Islet of Langerhans (tissue), 1 donor: ENCODE data around the gene DNAI1.
"Not testable (repeated sequence)": the region's sequence is repeated elsewhere in the genome, so short reads cannot be mapped to it uniquely, and the experiment has no call there.

Experiments
- FAIRE-seq: peaks from one replicate; lab custom pipeline; 2011; peaks lifted over from hg19 to GRCh38; lab: Jason Lieb, UNC

Gene DNAI1

DNA sequence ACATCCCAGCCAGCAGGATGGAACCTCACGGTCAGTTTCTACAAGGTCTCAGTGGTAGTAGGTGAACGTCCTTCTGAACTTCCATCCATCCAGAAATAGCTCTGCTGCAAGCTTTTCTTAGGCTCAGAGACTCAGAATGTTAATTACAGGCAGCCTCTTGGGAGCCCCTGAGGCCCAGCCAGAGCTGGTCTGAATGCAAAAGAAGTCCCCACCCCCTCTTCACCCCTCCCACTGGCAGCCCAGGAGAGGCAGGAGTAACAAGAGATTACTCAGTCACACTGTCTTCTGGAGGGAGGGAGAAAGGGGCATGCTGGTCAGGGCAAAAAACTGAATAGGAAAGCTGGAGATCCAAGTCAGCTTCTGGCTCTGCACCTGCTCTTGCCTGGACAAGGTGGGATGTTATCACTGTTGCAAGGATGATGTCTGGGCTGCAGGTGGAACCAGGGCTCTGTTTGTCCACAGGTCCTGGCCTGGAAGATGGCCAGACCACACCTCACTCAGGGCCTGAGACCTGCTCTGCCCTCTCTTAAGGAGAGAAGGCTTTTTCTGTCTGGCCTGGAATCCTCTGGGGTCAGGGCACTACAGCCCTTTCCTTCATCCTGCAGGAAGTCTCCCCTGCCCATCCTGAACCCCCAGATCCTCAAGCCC lies 55.1 kb downstream of the DNAI1 start:
- FAIRE-seq: no peak

DNA sequence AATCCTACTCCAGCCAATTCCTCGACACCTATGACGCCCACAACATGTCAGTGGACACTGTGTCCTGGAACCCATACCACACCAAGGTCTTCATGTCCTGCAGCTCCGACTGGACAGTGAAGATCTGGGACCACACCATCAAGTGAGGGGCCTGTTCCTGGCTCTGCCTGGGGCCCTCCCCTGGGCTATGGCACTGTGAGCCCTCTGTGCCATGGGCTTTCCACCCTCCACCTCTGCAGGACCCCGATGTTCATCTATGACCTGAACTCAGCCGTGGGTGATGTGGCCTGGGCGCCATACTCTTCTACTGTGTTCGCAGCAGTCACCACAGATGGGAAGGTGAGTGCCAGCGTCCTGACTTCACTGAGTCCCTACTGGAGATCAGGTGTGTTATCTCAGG lies 55.8 kb downstream of the DNAI1 start:
- FAIRE-seq: no peak

DNA sequence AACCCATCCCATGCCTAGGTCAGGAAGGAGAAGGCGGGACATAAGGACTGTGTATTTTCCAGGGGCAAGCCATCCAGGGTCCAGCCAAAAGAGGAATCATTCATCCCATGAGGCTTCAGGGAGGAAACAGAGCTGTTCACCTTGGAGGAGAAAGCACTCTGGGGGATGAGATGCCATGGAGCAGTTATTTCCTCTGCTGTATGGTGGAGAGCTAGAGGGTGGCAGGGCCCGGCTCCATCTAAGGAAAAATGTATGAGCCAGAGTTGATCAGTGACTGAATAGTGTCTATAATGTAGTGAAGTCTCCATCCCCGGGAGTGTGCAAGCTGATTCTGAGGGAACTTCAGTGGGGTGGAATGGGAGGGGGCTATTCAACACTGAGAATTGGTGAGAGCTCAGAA lies 56.2 kb downstream of the DNAI1 start:
- no peak for FAIRE-seq

DNA sequence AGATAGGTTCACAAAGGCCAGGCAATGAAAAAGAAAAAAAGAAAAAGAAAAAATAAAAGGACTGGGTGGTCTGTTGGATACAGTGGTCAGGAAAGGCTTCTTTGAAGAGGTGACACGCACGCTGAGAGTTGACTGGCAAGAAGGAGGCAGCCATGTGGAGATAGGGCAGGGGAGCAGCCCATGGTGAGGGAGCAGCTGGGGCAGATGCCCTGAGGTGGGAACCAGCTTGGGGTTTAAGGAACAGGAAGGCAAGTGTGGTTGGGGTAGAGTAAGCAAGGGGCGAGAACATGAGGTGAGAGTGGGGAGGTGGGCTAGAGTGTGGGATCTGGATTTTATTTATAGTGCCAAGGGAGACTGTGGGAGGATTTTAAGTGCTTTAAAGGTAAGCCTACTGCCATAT lies 57.4 kb downstream of the DNAI1 start:
- FAIRE-seq: no peak

DNA sequence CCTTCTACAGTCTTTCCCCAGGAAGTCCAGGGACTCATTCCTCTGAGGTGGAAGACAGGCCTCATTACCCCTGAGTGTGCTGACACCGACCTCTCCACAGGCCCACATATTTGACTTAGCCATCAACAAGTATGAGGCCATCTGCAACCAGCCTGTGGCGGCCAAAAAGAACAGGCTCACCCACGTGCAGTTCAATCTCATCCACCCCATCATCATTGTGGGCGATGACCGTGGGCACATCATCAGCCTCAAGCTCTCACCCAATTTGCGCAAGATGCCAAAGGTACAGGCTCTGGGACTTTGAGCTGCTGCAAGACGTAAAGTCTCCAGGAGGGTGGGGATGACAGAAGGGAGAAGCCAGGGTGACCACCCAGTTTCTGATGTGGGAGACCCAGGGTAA lies 58.6 kb downstream of the DNAI1 start:
- FAIRE-seq: no peak

DNA sequence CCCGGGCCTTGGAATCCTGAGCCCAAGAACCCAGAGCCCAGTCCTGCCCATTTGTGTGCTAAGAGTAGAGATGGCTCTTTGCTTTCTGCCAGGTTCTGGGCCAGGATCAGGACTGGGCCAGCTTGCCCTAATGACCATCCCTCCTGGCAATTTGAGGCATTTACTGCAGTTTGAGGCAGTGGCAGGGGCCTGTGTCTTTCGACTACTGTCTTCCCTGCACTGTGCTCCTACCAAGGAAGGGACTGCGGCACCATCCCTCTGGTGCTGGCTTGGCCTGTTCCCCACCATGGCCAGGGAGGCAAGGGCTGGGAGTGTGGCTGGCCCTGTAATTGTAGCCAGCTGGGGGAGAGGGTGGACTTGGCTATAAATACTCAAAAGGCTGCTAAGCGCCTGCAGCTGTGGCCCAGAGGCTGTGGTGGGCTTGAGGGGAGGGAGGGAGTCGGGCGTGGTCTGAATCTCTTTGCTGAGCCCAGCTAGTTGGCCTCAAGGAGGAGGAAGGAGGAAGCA lies 59.6 kb downstream of the DNAI1 start:
- FAIRE-seq: no peak

DNA sequence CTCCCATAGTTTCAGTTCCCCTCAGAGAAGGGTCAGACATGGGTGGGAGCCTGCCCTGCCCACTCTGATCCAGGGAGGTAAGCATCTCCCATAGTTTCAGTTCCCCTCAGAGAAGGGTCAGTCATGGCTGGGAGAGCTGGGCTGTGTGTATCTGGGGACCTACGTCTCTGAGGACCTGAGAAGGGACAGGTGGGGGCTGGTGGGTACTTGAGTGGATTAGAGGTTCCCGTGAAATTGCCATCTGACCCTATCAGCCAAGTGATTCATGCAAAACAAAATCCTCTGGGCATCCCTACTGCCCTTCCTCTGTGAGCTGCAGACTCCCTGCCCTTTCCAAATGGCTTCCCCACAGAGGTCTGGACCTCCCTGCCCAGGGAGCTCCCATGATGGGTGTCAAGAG lies 60.3 kb downstream of the DNAI1 start:
- no peak for FAIRE-seq

DNA sequence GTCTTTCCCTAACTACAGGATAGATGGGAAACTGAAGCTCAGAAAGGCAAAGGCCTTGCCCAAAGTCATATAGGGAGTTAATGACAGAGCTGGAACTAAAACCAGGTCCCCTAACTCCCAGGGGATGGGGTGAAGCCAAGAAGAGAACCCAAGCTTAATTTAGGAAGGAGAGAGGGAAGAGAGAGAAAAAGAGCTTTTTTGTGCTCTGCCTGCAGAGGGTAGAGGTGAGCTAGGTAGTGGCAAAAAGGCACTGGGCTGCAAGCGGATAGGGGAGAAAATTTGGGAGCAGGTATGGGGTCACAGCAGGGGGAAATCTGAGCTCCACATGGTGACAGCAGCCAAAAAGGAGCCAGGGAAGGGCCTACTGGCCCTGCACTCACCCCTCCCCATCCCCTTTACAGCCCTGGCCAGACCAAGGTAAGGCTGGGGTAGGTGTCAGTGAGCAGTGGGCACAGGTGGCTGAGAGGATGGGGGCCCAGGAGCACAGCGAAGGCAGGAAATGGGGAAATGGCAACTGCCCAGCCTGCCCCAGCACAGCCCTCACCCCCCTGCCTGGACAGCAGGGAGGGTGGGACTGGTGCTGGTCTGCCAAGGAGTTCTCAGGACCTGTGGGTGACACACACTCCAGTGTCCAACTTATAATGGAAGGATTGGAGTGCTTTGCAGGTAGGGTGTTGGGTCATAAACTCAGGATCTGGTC lies 60.9 kb downstream of the DNAI1 start:
- FAIRE-seq: no peak

DNA sequence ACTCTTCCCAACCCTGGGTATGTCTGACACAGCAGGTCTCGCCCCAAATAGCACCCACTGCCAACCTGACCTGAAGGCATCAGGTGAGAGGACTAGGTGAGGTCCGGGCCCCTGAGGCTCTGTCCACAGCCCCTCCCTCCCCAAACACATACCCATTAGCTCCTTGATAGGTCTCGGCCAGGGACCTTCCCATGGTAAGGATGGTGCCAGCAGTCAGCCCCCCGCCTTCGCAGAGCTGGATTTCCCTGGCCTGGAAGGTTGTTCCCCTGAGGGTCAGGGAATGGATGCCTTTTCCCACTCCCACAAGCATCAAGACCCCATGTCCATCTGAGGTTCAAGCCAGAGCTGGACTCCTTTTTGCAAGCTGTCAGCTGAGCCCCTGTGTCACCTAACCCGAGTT lies 61.5 kb downstream of the DNAI1 start:
- no peak for FAIRE-seq

DNA sequence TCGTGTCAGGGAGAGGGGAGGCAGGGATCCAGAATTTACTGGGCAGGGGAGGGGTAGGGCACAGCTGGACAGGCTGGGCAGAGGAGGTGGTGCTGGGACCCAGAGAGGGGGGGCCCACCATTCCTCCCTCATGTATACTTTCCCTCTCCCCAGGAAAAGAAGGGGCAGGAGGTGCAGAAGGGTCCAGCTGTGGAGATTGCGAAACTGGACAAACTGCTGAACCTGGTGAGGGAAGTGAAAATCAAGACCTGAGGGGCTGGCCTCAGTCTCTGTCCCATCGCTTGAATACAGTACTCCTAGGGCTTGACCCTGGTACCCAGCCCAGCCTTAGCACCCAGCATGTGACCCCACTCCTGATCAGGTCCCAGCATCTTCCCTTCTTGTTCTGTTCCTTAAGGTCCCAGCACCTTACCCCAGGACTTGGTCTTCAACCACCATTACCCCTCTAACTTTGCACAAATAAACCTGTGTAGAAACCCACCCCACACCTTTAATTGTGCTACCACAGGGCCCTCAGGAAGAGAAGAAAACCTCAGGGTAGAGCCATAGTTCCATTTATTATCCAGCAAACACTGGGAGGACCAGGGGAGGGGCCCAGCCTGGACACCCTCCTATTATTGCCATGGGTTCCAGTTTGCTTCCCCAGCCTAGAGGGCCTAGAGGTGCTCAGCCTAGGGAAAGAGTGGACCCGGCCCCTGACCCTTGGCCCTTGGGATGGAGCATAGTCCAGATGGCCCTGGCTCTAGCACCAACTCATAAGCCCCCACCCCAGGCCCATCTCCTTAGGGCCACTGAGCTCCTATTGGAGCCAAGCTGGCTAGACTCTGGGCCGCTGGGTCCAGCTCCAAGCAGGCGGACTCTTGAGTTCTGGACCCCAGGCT lies 62.1 kb downstream of the DNAI1 start:
- FAIRE-seq: no peak

DNA sequence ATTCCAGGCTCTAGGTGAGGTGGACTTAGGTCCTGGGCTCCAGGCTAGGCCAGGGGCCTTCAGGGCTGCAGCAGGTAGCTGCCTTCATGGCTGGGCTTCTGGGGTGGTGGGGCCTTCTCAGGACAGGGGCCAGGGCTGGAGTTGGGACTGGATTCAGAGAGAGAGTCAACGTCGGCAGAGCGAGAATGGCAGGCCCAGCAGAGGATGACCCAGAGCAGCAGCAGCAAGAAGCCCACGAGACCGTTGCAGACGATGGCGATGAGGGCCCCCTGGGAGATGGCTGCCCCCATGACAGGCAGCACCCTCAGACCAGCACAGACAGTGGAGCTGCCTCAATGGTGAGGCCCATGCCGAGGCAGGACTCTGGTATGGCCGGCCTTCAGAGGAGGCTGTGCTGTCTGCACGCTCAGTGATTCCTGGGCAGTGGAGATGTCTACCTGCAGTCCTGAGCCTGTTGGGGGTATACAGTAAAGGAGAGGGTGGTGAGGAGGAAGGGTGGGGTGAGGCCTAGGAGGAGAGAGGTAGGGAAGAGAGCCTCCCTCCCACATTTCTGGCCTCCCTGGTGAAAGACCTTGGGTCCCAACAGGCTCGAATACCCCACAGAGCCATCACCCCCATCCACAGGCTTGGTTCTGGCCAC lies 62.9 kb downstream of the DNAI1 start:
- FAIRE-seq: no peak

DNA sequence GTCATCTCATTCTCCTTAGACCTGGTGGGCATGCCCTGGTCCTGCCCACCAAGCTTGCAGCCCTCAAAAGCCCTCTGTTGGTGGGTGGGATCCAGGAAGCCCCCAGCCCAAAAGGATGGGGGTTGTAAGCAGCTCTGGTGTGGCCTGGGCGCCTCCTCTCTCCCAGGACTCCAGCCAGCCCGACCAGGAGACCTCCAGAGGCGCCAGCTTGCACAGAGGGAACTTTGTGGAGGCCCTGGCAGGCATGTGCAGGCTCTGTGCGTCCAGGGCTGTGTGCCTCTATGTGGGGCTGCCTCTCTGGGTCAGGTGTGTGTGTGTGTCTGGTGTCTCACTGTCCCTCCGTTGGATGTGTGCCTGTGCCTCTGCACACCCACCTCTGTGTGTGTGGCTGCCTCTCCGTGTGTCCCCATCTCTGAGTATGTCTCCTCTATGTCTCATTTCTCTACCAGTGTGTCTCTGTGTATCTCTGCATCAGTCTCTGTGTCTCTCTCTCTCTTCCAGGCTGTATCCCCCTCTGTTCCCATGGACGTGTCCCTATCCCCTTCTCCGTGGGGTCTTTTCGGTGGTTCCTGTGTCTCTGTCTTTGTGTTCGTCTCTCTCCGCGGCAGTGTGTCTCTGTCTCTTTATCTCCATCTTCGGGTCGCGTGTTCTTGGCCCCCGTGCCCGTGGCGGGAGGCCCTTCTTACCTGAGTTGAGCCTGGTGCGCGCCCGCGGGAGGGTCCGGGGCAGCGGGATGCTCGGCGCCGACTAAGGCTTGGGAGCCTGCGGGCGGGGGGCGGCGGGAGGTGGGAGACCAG lies 63.7 kb downstream of the DNAI1 start:
- FAIRE-seq: no peak

DNA sequence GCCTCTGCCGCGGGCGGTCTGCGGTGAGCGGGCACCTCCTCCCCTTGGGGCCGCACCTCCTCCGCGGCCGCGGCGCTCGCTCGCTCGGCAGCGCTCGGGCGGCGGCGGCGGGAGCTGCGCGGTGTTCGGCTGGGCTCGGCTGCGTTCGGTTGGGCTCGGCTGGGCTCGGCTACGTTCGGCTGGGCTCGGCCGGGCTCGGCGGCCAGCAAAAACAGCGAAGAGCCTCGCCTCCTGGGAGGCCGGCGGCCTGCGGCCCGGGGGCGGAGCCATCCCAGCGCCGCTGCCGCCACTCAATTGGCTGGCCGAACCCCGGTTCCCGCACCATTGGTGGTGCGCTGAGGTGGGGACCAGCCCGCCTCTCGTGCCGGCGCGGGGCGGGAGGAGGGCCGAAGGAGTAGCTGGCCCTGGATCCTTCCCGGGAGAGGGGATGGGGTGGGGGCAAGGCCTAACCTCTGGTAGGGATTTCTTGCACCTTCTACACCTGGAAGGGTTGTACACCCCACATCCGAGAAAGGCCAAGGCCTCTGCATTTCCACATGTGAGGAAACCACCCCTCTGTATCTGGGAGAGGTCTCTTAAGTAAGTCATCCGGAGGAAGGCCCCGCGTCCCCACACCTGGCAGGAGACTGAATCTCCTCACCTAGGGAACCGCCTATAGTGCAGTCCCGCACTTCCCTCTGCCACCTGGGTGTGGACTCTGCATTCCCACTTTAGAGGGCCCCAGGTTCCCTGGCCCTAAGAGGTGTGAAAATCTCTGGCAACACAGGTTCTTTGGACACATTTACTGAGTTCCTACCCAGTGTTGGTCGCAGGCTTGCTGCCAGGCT lies 64.6 kb downstream of the DNAI1 start, which contains the start of gene ENHO:
TSS of gene ENHO (minus strand) at position 20 of the 827 bp plus-strand sequence. CDS start 1,295 bp downstream, outside the sequence.
- FAIRE-seq: no peak

DNA sequence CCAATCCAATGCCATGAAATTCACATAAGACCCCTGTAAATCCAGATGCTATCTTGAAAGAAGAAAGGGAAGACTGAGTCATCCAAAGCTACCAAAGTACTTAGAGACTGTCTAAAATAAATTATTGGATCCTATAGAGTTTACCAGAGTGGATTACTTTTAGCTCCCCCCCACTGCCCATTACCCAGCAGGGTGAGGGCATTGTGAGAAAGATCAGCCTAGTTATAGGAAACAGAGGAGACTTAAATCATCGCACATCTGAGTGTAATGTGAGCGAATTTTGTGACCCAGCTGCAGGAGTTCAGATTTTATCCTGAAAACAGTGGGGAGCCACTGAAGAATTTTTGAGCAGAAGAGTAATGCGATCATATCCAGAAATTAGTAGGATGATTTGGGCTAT lies 65.7 kb downstream of the DNAI1 start:
- FAIRE-seq: no peak

DNA sequence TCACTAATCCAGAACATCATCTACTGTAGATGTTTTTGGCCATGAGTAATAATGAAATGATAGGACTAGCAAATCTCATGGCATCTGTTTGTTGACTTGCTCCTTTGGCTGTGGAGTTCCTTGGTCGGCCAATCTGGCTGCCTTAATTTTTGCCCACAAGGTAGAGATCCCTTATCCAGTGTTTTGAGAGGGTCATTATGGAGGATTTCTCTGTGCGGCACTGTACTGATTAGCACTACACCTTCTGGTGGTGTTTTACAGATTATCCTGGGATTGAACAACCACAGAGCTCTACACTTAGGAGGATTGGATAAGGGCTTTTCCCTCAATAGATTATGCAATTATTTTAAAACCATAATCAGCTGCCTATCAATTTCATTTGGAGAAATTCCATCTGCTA lies 67.4 kb downstream of the DNAI1 start:
- no peak for FAIRE-seq

DNA sequence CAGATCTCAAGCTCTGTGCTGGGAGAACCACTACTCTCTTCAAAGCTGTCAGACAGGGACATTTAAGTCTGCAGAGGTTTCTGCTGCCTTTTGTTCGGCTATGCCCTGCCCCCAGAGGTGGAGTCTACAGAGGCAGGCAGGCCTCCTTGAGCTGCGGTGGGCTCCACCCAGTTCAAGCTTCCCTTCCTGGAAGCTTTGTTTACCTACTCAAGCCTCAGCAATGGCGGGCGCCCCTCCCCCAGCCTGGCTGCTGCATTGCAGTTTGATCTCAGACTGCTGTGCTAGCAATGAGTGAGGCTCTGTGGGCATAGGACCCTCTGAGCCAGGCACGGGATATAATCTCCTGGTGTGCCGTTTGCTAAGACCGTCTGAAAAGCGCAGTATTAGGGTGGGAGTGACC lies 73.4 kb downstream of the DNAI1 start:
- not testable (repeated sequence) for FAIRE-seq

DNA sequence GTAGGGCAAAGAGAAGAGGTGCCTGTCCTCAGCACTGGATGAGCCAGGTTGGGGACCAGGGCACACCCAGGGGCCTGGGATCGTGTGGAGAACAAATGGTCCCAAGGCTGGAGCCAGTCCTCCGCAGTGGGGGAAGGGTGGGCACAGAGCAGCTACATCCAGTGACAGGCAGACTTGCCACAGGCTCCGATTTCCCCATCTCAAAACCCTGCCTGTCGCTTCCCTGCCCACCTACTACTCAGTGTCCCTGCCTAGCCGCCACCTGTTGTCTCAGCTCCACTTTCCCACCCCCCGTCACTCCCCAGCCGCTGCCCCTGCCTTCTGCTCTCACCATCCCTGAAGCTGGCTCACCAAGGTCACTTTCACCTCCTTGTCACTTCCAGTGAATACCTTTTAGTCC lies 78.1 kb downstream of the DNAI1 start:
- FAIRE-seq: no peak

DNA sequence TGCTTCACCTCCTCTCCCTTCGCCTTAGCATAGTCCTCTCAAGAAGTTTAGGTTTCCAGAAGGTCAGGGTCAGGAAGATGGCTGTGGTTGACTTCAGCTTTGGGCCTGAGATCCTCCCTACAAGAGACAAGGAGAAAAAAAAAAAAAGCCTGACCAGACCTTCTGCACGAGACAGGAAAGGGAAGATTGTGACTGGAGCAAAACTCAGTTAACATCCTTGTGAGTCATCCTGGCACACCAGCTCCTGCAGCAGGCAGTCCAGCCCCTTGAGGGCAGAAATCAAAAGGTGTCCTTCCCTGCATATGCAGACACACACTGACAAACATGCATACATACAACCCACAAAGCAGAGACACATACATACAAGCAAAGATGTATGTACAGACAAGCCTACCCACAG lies 82.2 kb downstream of the DNAI1 start:
- no peak for FAIRE-seq

DNA sequence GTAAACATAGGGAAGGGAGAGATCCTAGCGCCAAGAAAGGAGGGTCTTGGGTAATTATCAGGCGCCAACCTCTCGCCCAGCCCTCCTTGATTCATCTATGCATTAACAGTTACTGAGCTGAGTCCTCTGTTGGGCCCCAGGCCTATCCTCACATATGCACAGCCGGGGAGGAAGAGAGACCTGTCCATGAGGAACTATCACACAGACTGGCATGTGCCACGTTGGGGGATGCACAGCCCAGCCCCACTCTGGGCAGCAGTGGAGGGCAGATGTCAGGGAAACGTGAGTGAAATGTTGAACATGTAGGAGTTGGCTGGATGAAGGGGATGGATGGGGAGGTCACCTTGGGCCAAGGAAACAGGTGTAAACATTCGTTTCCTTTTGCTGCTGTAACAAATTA lies 82.9 kb downstream of the DNAI1 start:
- FAIRE-seq: no peak

DNA sequence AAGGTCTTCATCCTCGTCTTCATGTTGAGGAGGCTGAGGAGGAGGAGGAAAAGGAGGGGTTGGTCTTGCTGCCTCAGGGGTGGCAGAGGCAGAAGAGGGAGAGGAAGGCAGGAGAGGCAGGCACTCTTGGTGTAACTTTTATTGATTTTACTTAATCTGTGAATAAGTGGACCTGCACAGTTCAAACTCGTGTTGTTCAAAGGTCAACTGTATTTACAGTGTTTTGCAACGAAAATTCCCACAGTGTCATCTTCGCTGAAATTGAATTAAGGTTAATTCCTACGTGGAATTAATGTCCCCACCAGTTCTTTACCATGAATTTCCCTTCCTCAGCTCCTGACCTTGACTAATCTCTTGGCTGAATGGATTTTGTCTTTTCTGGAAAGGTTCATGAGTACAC lies 85.4 kb downstream of the DNAI1 start:
- FAIRE-seq: no peak

DNA sequence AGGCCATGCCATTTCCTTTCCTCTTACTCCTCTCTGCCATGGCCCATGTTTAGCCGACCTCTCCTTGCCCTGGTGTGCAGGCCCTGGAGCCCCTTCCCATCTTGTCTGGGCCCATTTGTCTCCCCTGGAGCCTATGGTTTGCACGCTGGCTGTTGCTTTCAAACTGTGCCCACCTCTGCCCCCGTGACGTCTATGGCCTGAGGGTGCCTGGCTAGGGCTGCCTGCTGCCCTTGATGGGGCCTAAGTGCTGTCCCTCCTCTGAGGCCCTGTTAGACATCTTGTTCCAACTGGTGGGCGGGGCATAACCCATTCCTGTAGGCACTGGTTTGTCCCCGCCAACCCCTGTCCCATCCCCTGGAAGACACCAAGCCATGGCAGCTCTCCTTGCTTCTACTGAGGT lies 86.9 kb downstream of the DNAI1 start:
- FAIRE-seq: no peak
